ENCODE data around the gene NAA15.
A peak's percentile ranks its signal among the peaks of the same experiment; 100 is the strongest.
"Not testable (repeated sequence)": the region's sequence is repeated elsewhere in the genome, so short reads cannot be mapped to it uniquely, and the experiment has no call there.

The NAA15 gene

GRCh38 chr4:139454111-139455045 lies 153.1 kb downstream of the NAA15 start, which contains the start of gene RAB33B:
RAB33B (plus strand) TSS chr4:139454121; CDS start chr4:139454196, 75 bp downstream.
- peak; percentile 31 for DNase-seq

DNA sequence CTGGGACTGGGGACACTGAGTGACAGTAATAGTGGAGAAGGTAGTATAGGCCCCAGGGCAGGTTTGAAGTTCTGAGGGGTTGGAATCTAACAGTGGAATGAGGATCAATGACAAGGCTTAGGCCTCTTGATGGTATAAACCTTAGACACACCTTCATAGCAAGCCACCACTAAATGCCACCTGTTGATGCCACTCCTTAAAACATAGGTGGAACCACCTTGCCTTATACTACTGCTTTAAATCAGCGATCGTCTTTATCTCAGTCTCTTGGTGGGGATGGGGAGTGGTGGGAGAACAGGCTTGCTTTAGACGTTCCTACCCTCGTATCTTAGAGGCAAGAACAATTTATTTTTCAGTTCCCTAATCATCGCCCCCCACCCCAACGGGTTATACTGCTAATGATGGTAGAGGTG lies 153.8 kb downstream of the NAA15 start:
- no peak for DNase-seq

DNA sequence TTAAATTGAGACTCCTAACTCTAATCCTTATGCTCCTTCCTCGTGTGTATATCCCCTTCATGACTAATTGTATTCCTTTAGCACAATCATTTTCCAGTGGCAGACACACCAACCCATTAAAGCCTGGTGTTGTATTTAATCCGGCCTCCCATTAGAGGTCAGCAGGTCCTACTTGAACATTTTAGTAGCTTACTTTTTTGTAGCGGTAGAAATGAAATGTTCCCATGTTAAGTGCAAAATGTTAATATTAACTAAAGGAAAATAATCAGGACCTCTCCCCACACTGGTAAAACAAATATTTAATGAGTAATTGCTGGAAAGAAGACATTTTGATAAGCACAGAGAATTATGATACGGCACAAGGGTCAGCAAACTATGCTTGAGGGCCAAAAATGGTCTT lies 156.0 kb downstream of the NAA15 start:
- no peak for DNase-seq

GRCh38 chr4:139458543-139458942 lies 157.2 kb downstream of the NAA15 start:
- no peak for DNase-seq

GRCh38 chr4:139458999-139459398 lies 157.7 kb downstream of the NAA15 start:
- DNase-seq = no peak

- DNase-seq = no peak
These were observed 159.3 kb downstream of the NAA15 start for GRCh38 chr4:139460565-139460964.

- no peak for DNase-seq
These were observed 159.8 kb downstream of the NAA15 start for GRCh38 chr4:139461022-139461628.

GRCh38 chr4:139464512-139464911 lies 163.2 kb downstream of the NAA15 start:
- DNase-seq = not testable (repeated sequence)

DNA sequence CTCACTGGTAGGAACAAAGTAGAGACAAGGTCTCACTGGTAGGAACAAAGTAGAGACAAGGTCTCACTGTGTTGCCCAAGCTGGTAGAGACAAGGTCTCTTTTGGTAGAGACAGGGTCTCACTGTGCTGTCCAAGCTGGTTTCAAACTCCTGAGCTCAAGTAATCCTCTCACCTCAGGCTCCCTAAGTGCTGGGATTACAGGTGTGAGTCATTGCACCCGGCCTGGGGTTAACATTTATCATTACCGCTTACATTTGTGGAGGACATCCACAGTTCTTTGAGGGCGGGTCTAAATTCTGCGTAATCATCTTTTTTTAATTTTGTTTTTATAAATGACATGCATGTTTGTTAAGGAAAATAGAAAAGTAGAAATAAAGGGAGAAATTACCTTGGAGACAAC lies 164.6 kb downstream of the NAA15 start:
- no peak for DNase-seq

- DNase-seq = not testable (repeated sequence)
These were observed 167.5 kb downstream of the NAA15 start for GRCh38 chr4:139468756-139469155.

DNA sequence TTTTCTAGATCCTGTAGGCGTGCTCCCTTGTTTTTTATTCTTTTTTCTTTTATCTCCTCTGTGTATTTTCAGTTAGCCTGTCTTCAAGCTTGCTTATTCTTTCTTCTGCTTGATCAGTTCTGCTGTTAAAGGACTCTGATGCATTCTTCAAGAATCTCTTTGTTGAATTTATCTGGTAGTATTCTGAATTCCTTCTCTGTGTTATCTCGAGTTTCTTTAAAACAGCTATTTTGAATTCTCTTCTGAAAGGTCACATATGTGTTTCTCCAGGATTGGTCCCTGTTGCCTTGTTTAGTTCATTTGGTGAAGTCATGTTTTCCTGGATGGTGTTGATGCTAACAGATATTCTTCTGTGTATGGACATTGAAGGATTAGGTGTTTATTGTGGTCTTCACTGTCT lies 167.9 kb downstream of the NAA15 start:
- DNase-seq = no peak
